GM19468 (cell line): Measurements from ENCODE around the gene SAAL1.

ENCODE experiments used
- ATAC-seq: cut with Tn5 transposase; IDR thresholded peaks from one replicate; pipeline ENCODE4 v1.9.1; 2021; ENCODE audit warnings: mild to moderate bottlenecking, moderate library complexity, moderate number of reproducible peaks; ENCODE audit not compliant: unreplicated experiment; ENCODE audit errors: extremely low read depth

Gene SAAL1

GRCh38 chr11:18088966-18089365, 16.9 kb downstream of the SAAL1 start:
- ATAC-seq = no peak

GRCh38 chr11:18088366-18088765, 17.5 kb downstream of the SAAL1 start:
- ATAC-seq = no peak

- no peak for ATAC-seq
Observed at GRCh38 chr11:18081551-18081950, 24.3 kb downstream of the SAAL1 start.

GRCh38 chr11:18080451-18080850, 25.4 kb downstream of the SAAL1 start:
- ATAC-seq = no peak

GRCh38 chr11:18078909-18079308, 27.0 kb downstream of the SAAL1 start:
- ATAC-seq = no peak

GRCh38 chr11:18075444-18075843, 30.4 kb downstream of the SAAL1 start:
- no peak for ATAC-seq

- ATAC-seq = no peak
Observed at GRCh38 chr11:18071098-18071705, 34.7 kb downstream of the SAAL1 start.

- no peak for ATAC-seq
Observed at GRCh38 chr11:18067372-18067771, 38.5 kb downstream of the SAAL1 start.

GRCh38 chr11:18066626-18067025, 39.3 kb downstream of the SAAL1 start:
- ATAC-seq = no peak

- ATAC-seq = no peak
Observed at GRCh38 chr11:18065572-18065971, 40.3 kb downstream of the SAAL1 start.

- no peak for ATAC-seq
Observed at GRCh38 chr11:18064450-18065054, 41.3 kb downstream of the SAAL1 start.

- no peak for ATAC-seq
Observed at GRCh38 chr11:18063862-18064434, 41.9 kb downstream of the SAAL1 start.

GRCh38 chr11:18063125-18063524, 42.8 kb downstream of the SAAL1 start:
- ATAC-seq = no peak

GRCh38 chr11:18061351-18061750, 44.5 kb downstream of the SAAL1 start:
- ATAC-seq = no peak

GRCh38 chr11:18056561-18057181, 49.2 kb downstream of the SAAL1 start:
- ATAC-seq = no peak

GRCh38 chr11:18054511-18055103, 51.3 kb downstream of the SAAL1 start:
- ATAC-seq = no peak

- ATAC-seq = no peak
Observed at GRCh38 chr11:18050848-18051247, 55.0 kb downstream of the SAAL1 start.

- no peak for ATAC-seq
Observed at GRCh38 chr11:18046116-18046777, 59.6 kb downstream of the SAAL1 start, which contains the start of gene TPH1. Gene TPH1 (minus strand): TSS chr11:18046269. CDS start chr11:18040762, 5,507 bp downstream.

GRCh38 chr11:18036456-18036855, 69.4 kb downstream of the SAAL1 start:
- ATAC-seq = no peak
